ENCODE data around the gene MAP2.

The MAP2 gene

GRCh38 chr2:209519271-209519670, 95.4 kb downstream of the MAP2 start:
- TF ChIP-seq, protein P1, sequence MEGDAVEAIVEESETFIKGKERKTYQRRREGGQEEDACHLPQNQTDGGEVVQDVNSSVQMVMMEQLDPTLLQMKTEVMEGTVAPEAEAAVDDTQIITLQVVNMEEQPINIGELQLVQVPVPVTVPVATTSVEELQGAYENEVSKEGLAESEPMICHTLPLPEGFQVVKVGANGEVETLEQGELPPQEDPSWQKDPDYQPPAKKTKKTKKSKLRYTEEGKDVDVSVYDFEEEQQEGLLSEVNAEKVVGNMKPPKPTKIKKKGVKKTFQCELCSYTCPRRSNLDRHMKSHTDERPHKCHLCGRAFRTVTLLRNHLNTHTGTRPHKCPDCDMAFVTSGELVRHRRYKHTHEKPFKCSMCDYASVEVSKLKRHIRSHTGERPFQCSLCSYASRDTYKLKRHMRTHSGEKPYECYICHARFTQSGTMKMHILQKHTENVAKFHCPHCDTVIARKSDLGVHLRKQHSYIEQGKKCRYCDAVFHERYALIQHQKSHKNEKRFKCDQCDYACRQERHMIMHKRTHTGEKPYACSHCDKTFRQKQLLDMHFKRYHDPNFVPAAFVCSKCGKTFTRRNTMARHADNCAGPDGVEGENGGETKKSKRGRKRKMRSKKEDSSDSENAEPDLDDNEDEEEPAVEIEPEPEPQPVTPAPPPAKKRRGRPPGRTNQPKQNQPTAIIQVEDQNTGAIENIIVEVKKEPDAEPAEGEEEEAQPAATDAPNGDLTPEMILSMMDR (conservative IDR thresholded peaks at IDR 0.05; ENCODE audit: low read depth) = no peak
- DNase-seq (ENCODE audit: low spot score) = no peak
- CTCF ChIA-PET = no interaction called here
- H3K27ac ChIP-seq = no peak overlapping the region
- POLR2A ChIA-PET (ENCODE audit: low non-redundant PET) = no interaction called here

GRCh38 chr2:209519906-209520305, 96.1 kb downstream of the MAP2 start:
- ChIA-PET POLR2A (ENCODE audit: low non-redundant PET) (no interaction called here), CTCF (no interaction called here)
- no peak overlapping the region for H3K27ac ChIP-seq
- DNase-seq (ENCODE audit: low spot score) = no peak
- TF ChIP-seq, protein P1 (conservative IDR thresholded peaks at IDR 0.05; ENCODE audit: low read depth) = no peak

- no peak for DNase-seq (ENCODE audit: low spot score)
- CTCF ChIA-PET = no interaction called here
- TF ChIP-seq, protein P1 (conservative IDR thresholded peaks at IDR 0.05; ENCODE audit: low read depth) = no peak
- H3K27ac ChIP-seq = no peak overlapping the region
- POLR2A ChIA-PET (ENCODE audit: low non-redundant PET) = no interaction called here
These were observed 99.3 kb downstream of the MAP2 start for GRCh38 chr2:209523041-209523740.

DNA sequence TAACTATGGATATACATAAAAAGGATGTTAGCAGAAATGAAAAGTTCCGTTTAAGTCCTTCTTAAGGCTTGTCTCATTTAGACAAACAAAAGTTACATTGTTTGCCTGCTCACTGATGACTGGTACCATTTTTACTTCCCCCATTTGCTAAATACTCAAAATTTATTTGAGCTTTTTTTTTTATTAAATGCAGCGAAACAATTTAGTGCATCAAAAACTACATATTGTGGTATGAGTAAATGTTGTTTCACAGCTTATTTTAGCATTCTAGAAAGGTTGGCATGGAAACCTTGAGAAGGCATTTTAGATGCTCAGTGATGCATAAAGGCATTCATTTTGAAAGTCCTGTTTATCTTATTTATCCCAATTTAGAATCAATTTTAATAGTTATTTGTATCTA, 100.0 kb downstream of the MAP2 start:
- no peak overlapping the region for H3K27ac ChIP-seq
- TF ChIP-seq, protein P1 (conservative IDR thresholded peaks at IDR 0.05; ENCODE audit: low read depth) = no peak
- ChIA-PET CTCF (no interaction called here), POLR2A (ENCODE audit: low non-redundant PET) (no interaction called here)
- DNase-seq (ENCODE audit: low spot score) = no peak

DNA sequence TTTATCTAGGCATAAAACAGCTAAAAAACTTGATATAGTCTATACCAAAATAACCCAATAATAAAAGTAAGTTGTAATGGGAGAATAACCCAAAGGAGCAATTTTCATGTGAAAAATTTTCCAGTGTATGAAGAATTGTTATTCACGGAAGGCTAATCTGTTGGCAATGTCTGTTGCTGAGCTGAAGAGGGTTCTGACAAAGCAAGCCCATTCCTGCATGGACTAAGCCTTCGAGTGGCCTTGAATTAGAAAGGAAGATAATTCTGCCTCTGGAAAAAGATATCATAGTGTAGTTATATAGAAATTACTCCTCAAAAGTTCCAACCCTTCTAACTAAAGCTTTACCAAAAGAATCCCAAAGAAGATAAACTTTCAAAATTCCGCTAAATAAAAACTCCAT, 101.5 kb downstream of the MAP2 start:
- DNase-seq (ENCODE audit: low spot score) = no peak
- H3K27ac ChIP-seq = no peak overlapping the region
- ChIA-PET CTCF (interaction anchor here (1.0 kb wide), 1 partner anchor 10 kb away, joined by 3 read pairs; no protein-coding TSS in a partner anchor), POLR2A (ENCODE audit: low non-redundant PET) (no interaction called here)
- TF ChIP-seq, protein P1 (conservative IDR thresholded peaks at IDR 0.05; ENCODE audit: low read depth) = no peak

GRCh38 chr2:209525834-209526281, 102.0 kb downstream of the MAP2 start:
- POLR2A ChIA-PET (ENCODE audit: low non-redundant PET) = no interaction called here

More at GRCh38 chr2:209525834-209526281, 102.0 kb downstream of the MAP2 start:
- DNase-seq (ENCODE audit: low spot score) = peak; percentile 8
- H3K27ac ChIP-seq = no peak overlapping the region
- CTCF ChIA-PET = interaction anchor here (0.8 kb wide), 1 partner anchor 12 kb away, joined by 4 read pairs; no protein-coding TSS in a partner anchor
- TF ChIP-seq, protein P1 (conservative IDR thresholded peaks at IDR 0.05; ENCODE audit: low read depth) = no peak

Data from RWPE1 (cell line).